Trophoblast cell (in vitro differentiated cells and primary cell): ENCODE data around the gene TRDN.

Source experiments
- DNase-seq, 2 donors: peaks; one replicate each; pipeline ENCODE4 v3.0.0-alpha.2; 2016
- H2AFZ ChIP-seq: 2 replicates; pipeline ENCODE4 v1.6.1; 2013; ENCODE audit warnings: low read length, moderate library complexity, mild to moderate bottlenecking; ENCODE audit not compliant: insufficient read depth, poor library complexity
- H2AK5ac ChIP-seq: 2 replicates; pipeline ENCODE4 v1.6.1; 2013; ENCODE audit warnings: mild to moderate bottlenecking, low read length
- H2BK120ac ChIP-seq: 2 replicates; pipeline ENCODE4 v1.6.1; 2013; ENCODE audit warnings: low read length, mild to moderate bottlenecking, moderate library complexity; ENCODE audit not compliant: insufficient read depth, poor library complexity
- H2BK12ac ChIP-seq: 2 replicates; pipeline ENCODE4 v1.6.1; 2013; ENCODE audit warnings: mild to moderate bottlenecking, low read length, moderate library complexity
- H2BK5ac ChIP-seq: 2 replicates; pipeline ENCODE4 v1.6.1; 2013; ENCODE audit warnings: low read length, low read depth, moderate library complexity, mild to moderate bottlenecking; ENCODE audit not compliant: poor library complexity
- H3K14ac ChIP-seq: 2 replicates; pipeline ENCODE4 v1.6.1; 2013; ENCODE audit warnings: mild to moderate bottlenecking, low read length
- H3K18ac ChIP-seq: 2 replicates; pipeline ENCODE4 v1.6.1; 2013; ENCODE audit warnings: mild to moderate bottlenecking, low read length
- H3K23ac ChIP-seq: 2 replicates; pipeline ENCODE4 v1.6.1; 2013; ENCODE audit warnings: low read length
- H3K27ac ChIP-seq: 2 replicates; pipeline ENCODE4 v1.5.1; 2013; ENCODE audit warnings: low read depth, mild to moderate bottlenecking, inconsistent platforms, low read length, moderate library complexity
- H3K27me3 ChIP-seq: 2 replicates; pipeline ENCODE4 v1.6.1; 2013; ENCODE audit warnings: inconsistent platforms, mild to moderate bottlenecking, low read length, moderate library complexity; ENCODE audit not compliant: insufficient read depth
- H3K36me3 ChIP-seq, 2 experiments: 1 replicate in 1 of 2; 2 replicates in 1 of 2; pipeline ENCODE4 v1.6.1; 2013; ENCODE audit warnings: low read length in 2 of 2, mild to moderate bottlenecking in 2 of 2, moderate library complexity in 1 of 2; ENCODE audit not compliant: insufficient read depth in 2 of 2, control insufficient read depth in 1 of 2
- H3K4ac ChIP-seq: 2 replicates; pipeline ENCODE4 v1.6.1; 2013; ENCODE audit warnings: low read depth, mild to moderate bottlenecking, low read length, moderate library complexity
- H3K4me1 ChIP-seq, 2 experiments: 1 replicate in 1 of 2; 2 replicates in 1 of 2; pipeline ENCODE4 v1.6.1; 2013; ENCODE audit warnings: low read length in 2 of 2, mild to moderate bottlenecking in 2 of 2, moderate library complexity in 1 of 2; ENCODE audit not compliant: insufficient read depth in 2 of 2, control insufficient read depth in 1 of 2
- H3K4me2 ChIP-seq: 2 replicates; pipeline ENCODE4 v1.6.1; 2013; ENCODE audit warnings: inconsistent platforms, mild to moderate bottlenecking, low read length, moderate library complexity
- H3K4me3 ChIP-seq: 2 replicates; pipeline ENCODE4 v1.5.1; 2013; ENCODE audit warnings: mild to moderate bottlenecking, low read depth, low read length, inconsistent platforms
- H3K79me1 ChIP-seq: one replicate; pipeline ENCODE4 v1.6.1; 2013; ENCODE audit warnings: low read length
- H3K79me2 ChIP-seq: 2 replicates; pipeline ENCODE4 v1.6.1; 2013; ENCODE audit warnings: low read length, mild to moderate bottlenecking; ENCODE audit not compliant: control insufficient read depth, insufficient read depth, poor library complexity
- H3K9ac ChIP-seq: 2 replicates; pipeline ENCODE4 v1.6.1; 2013; ENCODE audit warnings: mild to moderate bottlenecking, low read length
- H3K9me3 ChIP-seq: 2 replicates; pipeline ENCODE4 v1.6.1; 2013; ENCODE audit warnings: low read depth, mild to moderate bottlenecking, control low read depth, inconsistent platforms, low read length; ENCODE audit not compliant: insufficient read depth
- H4K12ac ChIP-seq: 2 replicates; pipeline ENCODE4 v1.6.1; 2013; ENCODE audit warnings: low read depth, mild to moderate bottlenecking, low read length, moderate library complexity
- H4K8ac ChIP-seq: 2 replicates; pipeline ENCODE4 v1.6.1; 2013; ENCODE audit warnings: low read depth, mild to moderate bottlenecking, low read length, moderate library complexity
- H4K91ac ChIP-seq: one replicate; pipeline ENCODE4 v1.6.1; 2013; ENCODE audit warnings: low read depth, mild to moderate bottlenecking, low read length, moderate library complexity
- WGBS: extraction: QIAGEN DNeasy Blood & Tissue Kit; methylation state at CpG from one replicate; pipeline ENCODE4 v1.1.7; 2013; ENCODE audit warnings: missing lambda C conversion rate; ENCODE audit not compliant: insufficient read length, insufficient coverage; ENCODE audit errors: extremely low coverage; 5-methylcytosine and 5-hydroxymethylcytosine counted together

TRDN gene

DNA sequence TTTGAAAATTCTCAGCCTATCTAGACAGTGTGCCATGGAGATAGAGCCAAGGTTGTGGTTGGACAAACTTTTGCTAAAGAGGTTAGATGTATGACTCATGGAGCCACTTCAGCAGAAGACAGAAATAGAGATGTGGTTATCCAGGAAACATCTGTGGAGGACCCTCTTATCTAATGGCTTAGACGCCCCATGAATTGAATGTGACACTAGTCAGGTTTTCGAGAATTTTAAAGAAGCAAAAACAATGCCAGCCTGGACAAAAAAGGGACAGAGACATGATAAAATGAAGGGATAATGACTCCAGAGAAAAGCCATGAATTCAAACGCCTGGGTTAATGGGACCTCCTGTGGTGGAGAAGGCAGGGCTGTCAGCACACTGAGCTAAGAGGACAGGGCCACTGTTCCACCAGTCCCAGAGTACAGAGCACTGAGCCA is 360.2 kb downstream of the TRDN start:
- DNase-seq = no peak
- Histone ChIP-seq H2BK12ac (no peak overlapping the region), H3K4me3 (no peak overlapping the region), H4K8ac (no peak overlapping the region), H3K36me3 (no peaks in the 10 kb centered on the region), H2BK120ac (no peak overlapping the region), H3K27me3 (no peaks in the 10 kb centered on the region), H4K12ac (no peak overlapping the region), H4K91ac (no peak overlapping the region), H3K4me1 (no peaks in the 10 kb centered on the region), H3K4me2 (no peak overlapping the region), H2BK5ac (no peak overlapping the region), H2AFZ (no peak overlapping the region), H3K79me2 (no peaks in the 10 kb centered on the region), H3K23ac (no peak overlapping the region), H3K79me1 (no peaks in the 10 kb centered on the region), H3K9ac (no peak overlapping the region), H3K4ac (no peak overlapping the region), H3K9me3 (no peaks in the 10 kb centered on the region), H2AK5ac (no peak overlapping the region), H3K14ac (no peak overlapping the region), H3K18ac (no peak overlapping the region), H3K27ac (no peak overlapping the region)
- no CpG with 5 or more reads among the region's 3 CpGs for WGBS

DNA sequence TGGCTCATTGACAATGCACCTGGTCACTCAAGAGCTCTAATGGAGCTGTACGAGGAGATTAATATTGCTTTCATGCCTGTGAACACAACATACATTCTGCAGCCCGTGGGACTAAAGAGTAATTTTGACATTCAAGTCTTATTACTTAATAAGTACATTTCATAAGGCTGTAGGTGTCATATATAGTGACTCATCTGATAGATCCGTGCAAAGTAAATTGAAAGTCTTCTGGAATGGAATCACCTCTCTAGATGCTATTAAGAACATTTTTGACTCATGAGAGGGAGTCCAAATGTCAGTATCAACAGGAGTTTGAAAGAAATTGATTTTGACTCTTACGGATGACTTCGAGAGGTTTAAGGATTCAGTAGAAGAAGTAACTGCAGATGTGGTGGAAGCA is 372.8 kb downstream of the TRDN start:
- no peak overlapping the region for H3K9ac ChIP-seq
- H2BK5ac ChIP-seq = no peak overlapping the region
- H4K91ac ChIP-seq = no peak overlapping the region
- H3K4ac ChIP-seq = no peak overlapping the region
- H2BK120ac ChIP-seq = no peak overlapping the region
- no peak for DNase-seq
- no peak overlapping the region for H3K27ac ChIP-seq
- no peak overlapping the region for H3K4me3 ChIP-seq
- no peaks in the 10 kb centered on the region for H3K36me3 ChIP-seq
- no peak overlapping the region for H2AK5ac ChIP-seq
- H4K8ac ChIP-seq = no peak overlapping the region
- no peak overlapping the region for H3K14ac ChIP-seq
- no peak overlapping the region for H2BK12ac ChIP-seq
- no peaks in the 10 kb centered on the region for H3K79me2 ChIP-seq
- no peaks in the 10 kb centered on the region for H3K27me3 ChIP-seq
- H3K18ac ChIP-seq = no peak overlapping the region
- no peaks in the 10 kb centered on the region for H3K79me1 ChIP-seq
- no peak overlapping the region for H3K4me2 ChIP-seq
- H3K9me3 ChIP-seq = no peaks in the 10 kb centered on the region
- H3K4me1 ChIP-seq = no peaks in the 10 kb centered on the region
- no peak overlapping the region for H3K23ac ChIP-seq
- no peak overlapping the region for H2AFZ ChIP-seq
- no CpG with 5 or more reads among the region's 5 CpGs for WGBS
- H4K12ac ChIP-seq = no peak overlapping the region

GRCh38 chr6:123240626-123241025 is 396.1 kb downstream of the TRDN start:
- no peak overlapping the region for H4K91ac ChIP-seq
- no peak overlapping the region for H3K4me2 ChIP-seq
- H3K79me1 ChIP-seq = no peaks in the 10 kb centered on the region
- H3K23ac ChIP-seq = no peak overlapping the region
- no peak overlapping the region for H2AFZ ChIP-seq
- H3K4me1 ChIP-seq = peaks cover 0 to 3% of the 10 kb centered on the region in 2 experiments
- H3K9ac ChIP-seq = no peak overlapping the region
- no peak overlapping the region for H2AK5ac ChIP-seq
- no peak overlapping the region for H3K14ac ChIP-seq
- H3K4ac ChIP-seq = no peak overlapping the region
- no peaks in the 10 kb centered on the region for H3K9me3 ChIP-seq
- H2BK12ac ChIP-seq = no peak overlapping the region
- H2BK120ac ChIP-seq = no peak overlapping the region
- no peaks in the 10 kb centered on the region for H3K79me2 ChIP-seq
- H4K8ac ChIP-seq = no peak overlapping the region
- DNase-seq = no peak
- H3K4me3 ChIP-seq = no peak overlapping the region
- WGBS = no CpG with 5 or more reads among the region's 1 CpG
- no peak overlapping the region for H3K27ac ChIP-seq
- no peaks in the 10 kb centered on the region for H3K27me3 ChIP-seq
- H2BK5ac ChIP-seq = no peak overlapping the region
- no peak overlapping the region for H3K18ac ChIP-seq
- no peak overlapping the region for H4K12ac ChIP-seq
- H3K36me3 ChIP-seq = no peaks in the 10 kb centered on the region

- Histone ChIP-seq H3K14ac (no peak overlapping the region), H3K4me2 (no peak overlapping the region), H2BK5ac (no peak overlapping the region), H3K36me3 (no peaks in the 10 kb centered on the region), H3K27ac (no peak overlapping the region), H4K8ac (no peak overlapping the region), H3K4ac (no peak overlapping the region), H3K9ac (no peak overlapping the region), H3K9me3 (no peaks in the 10 kb centered on the region), H3K27me3 (no peaks in the 10 kb centered on the region), H2BK12ac (no peak overlapping the region), H2AFZ (no peak overlapping the region), H3K18ac (no peak overlapping the region), H4K91ac (no peak overlapping the region), H3K79me2 (no peaks in the 10 kb centered on the region), H4K12ac (no peak overlapping the region), H2AK5ac (no peak overlapping the region), H3K79me1 (no peaks in the 10 kb centered on the region), H3K23ac (no peak overlapping the region), H3K4me1 (no peaks in the 10 kb centered on the region), H3K4me3 (no peak overlapping the region), H2BK120ac (no peak overlapping the region)
- DNase-seq = no peak
- no CpG with 5 or more reads among the region's 4 CpGs for WGBS
Measured at GRCh38 chr6:123233336-123233735, 403.4 kb downstream of the TRDN start.
